Daoy (cell line): ENCODE measurements around the gene LRRC75A. TPM values are rescaled to one million over a fixed set of nuclear protein-coding genes. Genes with fewer than 3 reads are reported as not detected.
"Not testable (repeated sequence)": the region's sequence is repeated elsewhere in the genome, so short reads cannot be mapped to it uniquely, and the experiment has no call there.

Experiments used
- DNase-seq: peaks from one replicate; pipeline ENCODE4 v3.0.0-alpha.2; 2015; ENCODE audit warnings: low read depth
- total RNA-seq: library from RNA; depleted of rRNA; stranded (reverse); fragments of >200 nt; shearing (Covaris generic); gene quantifications from 2 replicates; pipeline ENCODE4 v1.2.3, GENCODE V29; 2014

LRRC75A gene
- total RNA-seq, 1 experiment from 2014 or later, result 0.97 TPM

GRCh38 chr17:16450028-16450427 lies 42.0 kb downstream of the LRRC75A start:
- no peak for DNase-seq

GRCh38 chr17:16449121-16449570 lies 42.8 kb downstream of the LRRC75A start:
- no peak for DNase-seq

DNA sequence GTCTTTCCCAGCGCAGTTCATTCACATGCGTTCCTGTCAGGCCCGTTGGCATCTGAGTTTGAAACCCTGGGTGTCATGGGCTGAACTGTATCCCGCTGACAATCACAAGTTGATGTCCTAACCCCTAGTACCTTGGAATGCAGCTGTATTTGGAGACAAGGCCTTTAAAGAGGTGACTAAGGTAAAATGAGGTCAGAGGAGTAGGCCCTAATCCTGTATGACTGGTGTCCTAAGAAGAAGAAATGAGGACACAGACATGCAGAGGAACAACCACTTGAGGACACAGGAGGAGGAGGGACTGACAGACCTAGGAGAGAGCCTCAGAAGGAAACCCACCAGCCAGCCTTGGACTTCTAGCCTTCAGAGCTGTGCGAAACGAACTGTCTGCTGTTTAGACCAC lies 43.5 kb downstream of the LRRC75A start:
- no peak for DNase-seq

GRCh38 chr17:16447676-16448075 lies 44.3 kb downstream of the LRRC75A start:
- DNase-seq, result no peak

DNA sequence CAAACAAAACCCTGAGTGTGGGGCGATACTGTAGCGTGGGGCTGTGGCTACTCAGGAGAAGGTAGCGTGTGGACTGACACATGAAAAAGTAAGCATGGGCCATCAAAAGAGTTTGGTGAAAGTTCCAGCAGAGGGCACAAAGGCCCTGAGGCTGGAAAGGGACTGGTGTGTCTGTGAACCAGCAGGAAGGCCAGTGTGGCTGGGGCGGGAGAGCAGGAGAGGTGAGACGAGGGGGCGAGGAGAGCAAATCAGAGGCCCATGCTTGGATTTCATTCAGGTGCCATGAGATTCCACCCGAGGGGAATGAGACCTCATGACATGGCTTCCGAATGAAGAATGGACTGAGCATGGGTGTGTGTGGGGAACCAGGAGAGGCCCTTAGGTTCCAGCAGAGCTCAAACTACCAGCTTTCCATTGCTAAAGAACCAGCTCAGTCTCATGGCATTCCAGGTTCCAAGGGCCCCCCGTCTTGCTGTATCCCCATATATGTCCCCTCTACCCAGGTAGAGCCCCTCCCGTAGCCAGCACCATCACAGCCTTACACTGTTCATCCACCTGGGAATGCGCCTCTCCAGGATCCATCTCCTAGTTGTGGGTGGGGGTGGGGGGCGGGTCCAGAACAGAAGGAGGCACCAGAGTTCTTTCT lies 45.5 kb downstream of the LRRC75A start:
- peak; percentile 38 for DNase-seq

GRCh38 chr17:16444258-16444886 lies 47.6 kb downstream of the LRRC75A start:
- DNase-seq, result peak; percentile 55

DNA sequence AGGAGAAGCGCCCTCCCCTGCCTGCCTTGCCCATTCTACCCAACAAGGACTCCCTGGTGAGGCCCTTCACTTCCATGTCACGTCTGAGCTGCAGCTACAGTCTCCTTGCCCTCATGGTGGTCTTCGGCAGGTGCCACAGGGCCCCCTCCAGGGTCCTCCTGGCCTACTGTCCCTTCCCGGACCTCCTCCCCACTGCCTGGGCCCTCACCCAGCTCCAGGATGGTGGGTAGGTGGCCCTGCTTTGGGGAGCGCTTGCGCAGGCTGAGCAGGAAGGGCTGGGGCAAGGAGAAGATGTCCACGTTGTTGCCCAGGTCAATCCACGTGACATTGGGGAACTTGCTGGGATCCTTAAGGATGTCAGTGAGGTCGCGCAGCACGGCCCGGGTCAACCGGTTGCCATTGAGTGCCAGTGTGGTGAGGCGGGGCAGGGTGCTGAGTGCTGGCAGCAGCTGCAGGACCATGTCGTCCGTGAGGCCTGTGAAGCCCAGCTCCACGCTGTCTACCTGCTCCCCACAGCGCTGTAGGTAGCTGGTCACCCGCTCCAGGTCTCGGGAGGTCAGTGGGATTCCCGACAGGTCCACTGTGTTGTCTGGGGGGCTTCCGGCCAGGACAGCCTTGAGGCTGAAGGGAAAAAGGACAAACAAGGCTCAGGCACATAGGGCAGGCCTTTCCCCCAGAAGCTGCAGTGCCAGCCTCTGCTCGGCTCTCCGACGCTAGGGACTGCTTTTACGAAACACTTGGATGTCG lies 48.3 kb downstream of the LRRC75A start:
- peak; percentile 46 for DNase-seq

DNA sequence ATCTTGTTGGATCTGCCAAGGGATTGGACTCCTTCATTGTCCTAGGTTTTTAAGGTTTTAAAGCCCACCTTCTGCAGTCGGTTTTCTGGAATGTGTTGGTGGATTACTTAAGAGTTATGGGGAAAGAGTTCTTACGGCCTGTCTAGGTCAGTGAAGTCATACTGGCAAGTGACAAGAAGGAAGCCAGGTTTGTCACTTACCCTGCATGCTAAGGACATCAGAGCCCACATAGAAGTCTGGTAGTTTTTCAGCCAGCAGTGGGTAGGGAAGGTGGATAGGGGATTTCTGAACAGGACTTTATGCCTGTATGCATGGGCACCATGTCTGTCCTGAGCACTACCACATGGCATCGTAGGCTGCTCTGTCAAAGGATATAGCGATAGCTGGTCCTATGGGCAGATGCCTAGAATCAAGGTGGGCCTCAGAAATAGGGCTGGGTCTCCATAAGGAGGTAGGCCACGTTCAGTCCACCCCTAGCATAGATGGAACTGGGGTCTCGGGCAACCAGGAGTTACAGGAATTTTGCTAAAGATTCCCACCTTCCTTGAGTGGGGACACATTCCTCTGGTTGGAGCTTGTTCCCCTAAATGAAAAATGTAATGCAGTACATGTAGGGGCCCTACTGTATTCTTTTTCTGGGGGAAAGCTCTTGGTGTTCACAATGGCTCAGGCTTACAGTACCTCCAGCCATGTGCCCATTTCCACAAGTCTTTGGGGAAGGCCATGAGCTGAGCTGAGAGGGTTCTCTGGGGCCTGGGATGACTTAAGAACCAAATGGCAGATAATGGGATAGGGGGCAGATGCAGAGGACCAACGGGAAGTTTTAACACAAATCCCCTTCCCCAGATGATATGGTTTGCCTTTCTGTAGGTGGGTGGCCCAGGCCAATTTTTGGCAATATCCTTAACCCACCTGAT lies 49.1 kb downstream of the LRRC75A start:
- no peak for DNase-seq

DNA sequence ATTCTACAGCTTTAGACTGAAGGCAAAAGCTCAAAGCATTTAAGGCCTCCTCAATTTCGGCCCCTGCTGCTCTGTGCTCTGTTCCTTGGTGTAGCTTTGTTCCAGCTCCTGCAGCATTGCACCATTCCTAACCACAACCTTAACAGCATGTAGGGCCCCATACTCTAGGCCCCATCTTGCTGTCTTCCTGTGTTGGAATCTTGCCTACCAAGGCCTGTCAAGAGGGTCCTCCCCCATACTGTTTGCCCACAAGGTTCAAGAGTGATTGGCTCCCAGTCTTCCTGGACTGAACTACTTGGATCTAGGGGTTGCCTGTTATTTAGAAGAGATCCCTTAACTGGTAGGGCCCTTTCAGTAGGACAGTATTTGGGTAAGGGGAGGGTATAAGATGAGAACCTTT lies 49.9 kb downstream of the LRRC75A start:
- DNase-seq, result no peak

DNA sequence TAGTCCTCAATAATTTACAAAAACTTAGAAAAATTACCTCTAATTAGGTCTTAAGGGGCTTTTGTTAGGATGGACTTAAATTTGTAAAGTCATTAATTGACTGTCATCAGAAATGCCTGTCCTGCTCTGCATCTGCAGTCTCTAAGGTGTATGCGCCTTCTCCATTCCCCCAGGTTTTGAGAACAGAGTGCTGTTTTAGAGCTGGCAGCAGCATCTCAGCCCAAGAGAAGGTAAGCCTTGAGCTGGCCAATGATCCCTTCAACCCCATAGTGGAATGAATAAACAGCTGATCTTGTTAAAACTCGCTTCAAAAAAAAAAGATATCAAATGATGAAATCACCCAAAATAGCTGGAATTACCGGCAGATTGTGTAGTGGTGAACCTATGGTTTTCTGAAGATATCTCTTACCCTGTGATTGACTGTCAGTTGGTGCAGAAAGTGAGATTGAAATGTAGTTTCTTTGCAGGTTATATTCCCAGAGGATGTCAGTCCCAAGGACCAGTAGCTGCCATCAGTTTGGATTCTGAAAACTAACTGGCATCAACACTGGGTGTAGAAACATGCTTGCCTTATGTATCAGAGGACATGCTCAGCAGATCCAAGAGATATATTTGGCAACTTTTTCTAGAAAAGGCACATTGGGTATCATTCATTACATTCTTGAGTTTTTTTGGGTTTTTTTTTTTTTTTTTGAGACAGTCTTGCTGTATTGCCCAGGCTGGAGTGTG lies 50.9 kb downstream of the LRRC75A start:
- no peak for DNase-seq

DNA sequence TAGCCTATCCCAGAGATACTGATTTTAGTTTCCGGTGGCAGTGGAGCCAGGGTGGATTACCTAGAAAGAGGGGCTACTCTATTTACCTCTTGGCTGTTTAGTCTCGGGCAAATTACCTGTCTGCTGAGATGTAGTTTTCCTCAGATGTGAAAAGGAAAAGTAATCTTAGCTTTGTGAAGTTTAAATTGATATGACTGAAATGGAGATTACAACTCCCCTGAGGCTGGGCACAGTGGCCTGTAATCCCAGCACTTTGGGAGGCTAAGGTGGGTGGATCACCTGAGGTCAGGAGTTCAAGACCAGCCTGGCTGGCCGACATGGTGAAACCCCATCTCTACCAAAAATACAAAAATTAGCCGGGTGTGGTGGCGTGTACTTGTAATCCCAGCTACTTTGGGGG lies 51.6 kb downstream of the LRRC75A start:
- not testable (repeated sequence) for DNase-seq

DNA sequence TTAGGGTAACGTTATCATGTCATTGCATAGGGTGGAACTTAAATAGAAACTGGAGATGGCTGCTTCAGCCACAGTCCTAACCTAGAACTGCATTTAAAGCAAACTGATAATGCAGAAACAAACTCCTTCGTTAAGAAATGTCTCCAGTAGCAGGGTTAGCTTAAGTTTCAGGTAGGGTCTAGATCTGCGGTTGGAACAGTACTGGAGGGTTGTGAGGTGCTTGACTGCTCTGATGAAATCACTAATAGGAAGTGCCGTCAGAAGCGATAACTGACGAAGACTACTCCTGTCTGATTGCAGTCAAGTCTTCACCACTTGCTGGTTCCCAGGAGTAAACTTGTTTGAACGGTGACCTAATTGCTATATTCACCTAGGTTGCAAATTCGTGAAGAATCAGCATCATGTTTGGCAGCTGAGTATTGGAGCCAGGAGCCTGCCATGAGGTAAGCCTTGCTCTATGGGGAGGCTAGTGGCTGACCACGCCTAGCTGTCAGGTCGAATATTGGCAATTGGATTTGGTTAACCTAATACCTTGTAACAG lies 52.1 kb downstream of the LRRC75A start:
- DNase-seq, result no peak

GRCh38 chr17:16439303-16439791 lies 52.6 kb downstream of the LRRC75A start:
- no peak for DNase-seq

DNA sequence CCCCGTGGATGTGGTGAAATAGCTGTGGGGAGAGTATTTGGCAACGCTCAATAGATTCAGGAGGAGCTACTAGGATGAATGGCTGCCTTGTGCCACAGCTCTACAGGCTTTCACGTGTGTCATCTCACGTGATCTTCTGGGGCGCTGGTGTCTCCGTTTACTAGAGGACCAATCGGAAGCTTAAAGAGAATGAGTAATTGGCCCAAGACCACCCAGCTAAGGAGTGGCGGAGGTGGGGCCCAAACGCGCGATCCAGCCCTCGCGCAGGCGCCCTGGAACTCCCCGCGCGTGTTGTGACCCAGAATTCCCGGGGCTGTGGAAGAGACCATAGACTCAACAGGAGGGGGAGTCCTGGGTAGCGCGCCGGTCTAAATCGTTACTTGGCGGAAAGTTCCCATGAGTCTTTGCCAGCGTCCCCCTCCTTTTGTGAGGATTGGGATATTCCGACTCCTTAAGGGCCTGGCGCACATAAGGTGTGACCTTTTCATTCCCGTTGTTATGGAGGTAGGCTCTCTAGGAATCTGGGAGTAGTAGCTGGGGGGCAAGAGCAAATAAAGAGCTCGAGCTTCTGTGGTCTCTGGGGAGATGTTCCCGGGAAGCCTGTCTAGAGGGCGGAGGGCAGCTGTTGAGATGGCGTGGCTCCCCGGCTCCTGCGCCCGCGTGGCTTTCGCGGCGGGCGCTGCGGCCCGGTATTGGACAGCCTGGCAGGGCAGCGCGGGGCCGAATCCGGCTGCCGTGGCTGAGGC lies 53.3 kb downstream of the LRRC75A start:
- DNase-seq, result peak; percentile 100

GRCh38 chr17:16438173-16438556 lies 53.8 kb downstream of the LRRC75A start:
- DNase-seq, result no peak

GRCh38 chr17:16437083-16437482 lies 54.9 kb downstream of the LRRC75A start:
- DNase-seq, result no peak

- DNase-seq, result no peak
These were observed 55.8 kb downstream of the LRRC75A start for GRCh38 chr17:16435925-16436886.

DNA sequence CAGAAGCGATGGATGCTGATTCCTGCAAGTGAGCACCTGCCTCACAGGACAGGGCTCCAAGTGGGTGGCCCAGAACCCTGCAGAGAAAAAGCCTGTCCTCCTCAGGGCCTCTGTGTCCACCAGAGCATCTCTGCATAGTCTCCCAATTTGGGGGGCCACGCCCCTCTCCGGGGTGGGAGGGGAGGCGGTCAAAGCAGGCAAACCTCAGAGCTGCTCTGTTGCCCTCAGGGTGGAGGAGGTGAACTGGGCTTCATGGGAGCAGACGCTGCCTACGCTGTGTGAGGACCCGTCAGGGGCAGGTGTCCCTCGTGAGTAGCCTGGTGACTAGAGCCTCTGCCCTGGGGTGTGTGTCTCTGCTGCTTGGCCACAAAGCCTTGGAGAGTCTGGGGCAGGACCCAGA lies 57.3 kb downstream of the LRRC75A start:
- DNase-seq, result no peak

GRCh38 chr17:16433514-16433913 lies 58.5 kb downstream of the LRRC75A start:
- no peak for DNase-seq
